ENCODE measurements around the gene MID1.

Gene MID1

DNA sequence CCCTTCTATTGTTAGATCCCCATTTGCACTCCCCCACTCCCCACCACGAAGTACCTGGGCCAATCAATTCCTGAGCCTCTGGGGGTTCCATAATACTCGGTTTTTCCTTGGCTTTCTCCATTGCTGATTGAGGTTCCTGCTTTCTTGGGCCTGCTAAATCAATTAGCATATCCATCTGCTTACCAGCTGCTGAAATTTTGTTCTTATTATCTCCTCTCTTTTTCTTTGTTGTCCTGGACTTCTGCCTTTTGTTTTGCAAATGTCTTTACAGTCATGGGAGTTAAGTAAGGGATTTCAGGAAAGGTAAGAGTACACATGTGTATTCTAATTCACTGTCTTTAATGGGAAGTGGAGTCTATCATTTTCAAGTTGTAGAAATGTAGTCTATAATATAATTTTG is 222.2 kb downstream of the MID1 start:
- no peaks in the 10 kb centered on the region for H3K4me1 ChIP-seq (ENCODE audit: control insufficient read depth, insufficient read depth, low read length)
- no peak overlapping the region for H3K27ac ChIP-seq (ENCODE audit: extremely low read depth, low read depth, low read length)
- H3K9me3 ChIP-seq (ENCODE audit: control insufficient read depth, insufficient read depth, low read depth, low read length), result no peaks in the 10 kb centered on the region
- CTCF ChIA-PET, result interaction anchor here (0.7 kb wide), 1 partner anchor 1387 kb away, joined by 3 read pairs; no protein-coding TSS in a partner anchor
- no peaks in the 10 kb centered on the region for H3K36me3 ChIP-seq (ENCODE audit: control insufficient read depth in 2 of 2, insufficient read depth in 1 of 2, low read length in 2 of 2)
- H3K4me3 ChIP-seq (ENCODE audit: low read depth, low read length), result no peak overlapping the region
- TF ChIP-seq, protein P1, sequence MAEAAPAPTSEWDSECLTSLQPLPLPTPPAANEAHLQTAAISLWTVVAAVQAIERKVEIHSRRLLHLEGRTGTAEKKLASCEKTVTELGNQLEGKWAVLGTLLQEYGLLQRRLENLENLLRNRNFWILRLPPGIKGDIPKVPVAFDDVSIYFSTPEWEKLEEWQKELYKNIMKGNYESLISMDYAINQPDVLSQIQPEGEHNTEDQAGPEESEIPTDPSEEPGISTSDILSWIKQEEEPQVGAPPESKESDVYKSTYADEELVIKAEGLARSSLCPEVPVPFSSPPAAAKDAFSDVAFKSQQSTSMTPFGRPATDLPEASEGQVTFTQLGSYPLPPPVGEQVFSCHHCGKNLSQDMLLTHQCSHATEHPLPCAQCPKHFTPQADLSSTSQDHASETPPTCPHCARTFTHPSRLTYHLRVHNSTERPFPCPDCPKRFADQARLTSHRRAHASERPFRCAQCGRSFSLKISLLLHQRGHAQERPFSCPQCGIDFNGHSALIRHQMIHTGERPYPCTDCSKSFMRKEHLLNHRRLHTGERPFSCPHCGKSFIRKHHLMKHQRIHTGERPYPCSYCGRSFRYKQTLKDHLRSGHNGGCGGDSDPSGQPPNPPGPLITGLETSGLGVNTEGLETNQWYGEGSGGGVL (tag by site-specific recombination; IDR thresholded peaks at IDR 0.05), result no peak
- no peak for TF ChIP-seq ZNF571 (tag by site-specific recombination; IDR thresholded peaks at IDR 0.05)
- TF ChIP-seq ZNF394 (tag by site-specific recombination; IDR thresholded peaks at IDR 0.05; ENCODE audit: borderline replicate concordance), result no peak
- TF ChIP-seq ZBTB21 (tag by site-specific recombination; IDR thresholded peaks at IDR 0.05), result no peak
- TF ChIP-seq ZNF843 (tag by site-specific recombination; IDR thresholded peaks at IDR 0.05), result no peak
- TF ChIP-seq, protein P2, sequence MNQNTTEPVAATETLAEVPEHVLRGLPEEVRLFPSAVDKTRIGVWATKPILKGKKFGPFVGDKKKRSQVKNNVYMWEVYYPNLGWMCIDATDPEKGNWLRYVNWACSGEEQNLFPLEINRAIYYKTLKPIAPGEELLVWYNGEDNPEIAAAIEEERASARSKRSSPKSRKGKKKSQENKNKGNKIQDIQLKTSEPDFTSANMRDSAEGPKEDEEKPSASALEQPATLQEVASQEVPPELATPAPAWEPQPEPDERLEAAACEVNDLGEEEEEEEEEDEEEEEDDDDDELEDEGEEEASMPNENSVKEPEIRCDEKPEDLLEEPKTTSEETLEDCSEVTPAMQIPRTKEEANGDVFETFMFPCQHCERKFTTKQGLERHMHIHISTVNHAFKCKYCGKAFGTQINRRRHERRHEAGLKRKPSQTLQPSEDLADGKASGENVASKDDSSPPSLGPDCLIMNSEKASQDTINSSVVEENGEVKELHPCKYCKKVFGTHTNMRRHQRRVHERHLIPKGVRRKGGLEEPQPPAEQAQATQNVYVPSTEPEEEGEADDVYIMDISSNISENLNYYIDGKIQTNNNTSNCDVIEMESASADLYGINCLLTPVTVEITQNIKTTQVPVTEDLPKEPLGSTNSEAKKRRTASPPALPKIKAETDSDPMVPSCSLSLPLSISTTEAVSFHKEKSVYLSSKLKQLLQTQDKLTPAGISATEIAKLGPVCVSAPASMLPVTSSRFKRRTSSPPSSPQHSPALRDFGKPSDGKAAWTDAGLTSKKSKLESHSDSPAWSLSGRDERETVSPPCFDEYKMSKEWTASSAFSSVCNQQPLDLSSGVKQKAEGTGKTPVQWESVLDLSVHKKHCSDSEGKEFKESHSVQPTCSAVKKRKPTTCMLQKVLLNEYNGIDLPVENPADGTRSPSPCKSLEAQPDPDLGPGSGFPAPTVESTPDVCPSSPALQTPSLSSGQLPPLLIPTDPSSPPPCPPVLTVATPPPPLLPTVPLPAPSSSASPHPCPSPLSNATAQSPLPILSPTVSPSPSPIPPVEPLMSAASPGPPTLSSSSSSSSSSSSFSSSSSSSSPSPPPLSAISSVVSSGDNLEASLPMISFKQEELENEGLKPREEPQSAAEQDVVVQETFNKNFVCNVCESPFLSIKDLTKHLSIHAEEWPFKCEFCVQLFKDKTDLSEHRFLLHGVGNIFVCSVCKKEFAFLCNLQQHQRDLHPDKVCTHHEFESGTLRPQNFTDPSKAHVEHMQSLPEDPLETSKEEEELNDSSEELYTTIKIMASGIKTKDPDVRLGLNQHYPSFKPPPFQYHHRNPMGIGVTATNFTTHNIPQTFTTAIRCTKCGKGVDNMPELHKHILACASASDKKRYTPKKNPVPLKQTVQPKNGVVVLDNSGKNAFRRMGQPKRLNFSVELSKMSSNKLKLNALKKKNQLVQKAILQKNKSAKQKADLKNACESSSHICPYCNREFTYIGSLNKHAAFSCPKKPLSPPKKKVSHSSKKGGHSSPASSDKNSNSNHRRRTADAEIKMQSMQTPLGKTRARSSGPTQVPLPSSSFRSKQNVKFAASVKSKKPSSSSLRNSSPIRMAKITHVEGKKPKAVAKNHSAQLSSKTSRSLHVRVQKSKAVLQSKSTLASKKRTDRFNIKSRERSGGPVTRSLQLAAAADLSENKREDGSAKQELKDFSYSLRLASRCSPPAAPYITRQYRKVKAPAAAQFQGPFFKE (tag by site-specific recombination; IDR thresholded peaks at IDR 0.05; ENCODE audit: borderline replicate concordance), result no peak
- TF ChIP-seq, protein P3, sequence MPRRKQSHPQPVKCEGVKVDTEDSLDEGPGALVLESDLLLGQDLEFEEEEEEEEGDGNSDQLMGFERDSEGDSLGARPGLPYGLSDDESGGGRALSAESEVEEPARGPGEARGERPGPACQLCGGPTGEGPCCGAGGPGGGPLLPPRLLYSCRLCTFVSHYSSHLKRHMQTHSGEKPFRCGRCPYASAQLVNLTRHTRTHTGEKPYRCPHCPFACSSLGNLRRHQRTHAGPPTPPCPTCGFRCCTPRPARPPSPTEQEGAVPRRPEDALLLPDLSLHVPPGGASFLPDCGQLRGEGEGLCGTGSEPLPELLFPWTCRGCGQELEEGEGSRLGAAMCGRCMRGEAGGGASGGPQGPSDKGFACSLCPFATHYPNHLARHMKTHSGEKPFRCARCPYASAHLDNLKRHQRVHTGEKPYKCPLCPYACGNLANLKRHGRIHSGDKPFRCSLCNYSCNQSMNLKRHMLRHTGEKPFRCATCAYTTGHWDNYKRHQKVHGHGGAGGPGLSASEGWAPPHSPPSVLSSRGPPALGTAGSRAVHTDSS (tag by site-specific recombination; IDR thresholded peaks at IDR 0.05), result no peak
- TF ChIP-seq, protein P4, sequence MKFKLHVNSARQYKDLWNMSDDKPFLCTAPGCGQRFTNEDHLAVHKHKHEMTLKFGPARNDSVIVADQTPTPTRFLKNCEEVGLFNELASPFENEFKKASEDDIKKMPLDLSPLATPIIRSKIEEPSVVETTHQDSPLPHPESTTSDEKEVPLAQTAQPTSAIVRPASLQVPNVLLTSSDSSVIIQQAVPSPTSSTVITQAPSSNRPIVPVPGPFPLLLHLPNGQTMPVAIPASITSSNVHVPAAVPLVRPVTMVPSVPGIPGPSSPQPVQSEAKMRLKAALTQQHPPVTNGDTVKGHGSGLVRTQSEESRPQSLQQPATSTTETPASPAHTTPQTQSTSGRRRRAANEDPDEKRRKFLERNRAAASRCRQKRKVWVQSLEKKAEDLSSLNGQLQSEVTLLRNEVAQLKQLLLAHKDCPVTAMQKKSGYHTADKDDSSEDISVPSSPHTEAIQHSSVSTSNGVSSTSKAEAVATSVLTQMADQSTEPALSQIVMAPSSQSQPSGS (tag by site-specific recombination; IDR thresholded peaks at IDR 0.05; ENCODE audit: low read depth), result no peak
- TF ChIP-seq, protein P5, sequence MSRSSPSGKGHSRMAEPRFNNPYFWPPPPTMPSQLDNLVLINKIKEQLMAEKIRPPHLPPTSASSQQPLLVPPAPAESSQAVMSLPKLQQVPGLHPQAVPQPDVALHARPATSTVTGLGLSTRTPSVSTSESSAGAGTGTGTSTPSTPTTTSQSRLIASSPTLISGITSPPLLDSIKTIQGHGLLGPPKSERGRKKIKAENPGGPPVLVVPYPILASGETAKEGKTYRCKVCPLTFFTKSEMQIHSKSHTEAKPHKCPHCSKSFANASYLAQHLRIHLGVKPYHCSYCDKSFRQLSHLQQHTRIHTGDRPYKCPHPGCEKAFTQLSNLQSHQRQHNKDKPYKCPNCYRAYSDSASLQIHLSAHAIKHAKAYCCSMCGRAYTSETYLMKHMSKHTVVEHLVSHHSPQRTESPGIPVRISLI (tag by site-specific recombination; IDR thresholded peaks at IDR 0.05), result no peak
- TF ChIP-seq ZNF747 (tag by site-specific recombination; IDR thresholded peaks at IDR 0.05), result no peak
- TF ChIP-seq MEIS1 (CRISPR knock-in tag; IDR thresholded peaks at IDR 0.05; ENCODE audit: borderline replicate concordance), result no peak
- TF ChIP-seq, protein P6, sequence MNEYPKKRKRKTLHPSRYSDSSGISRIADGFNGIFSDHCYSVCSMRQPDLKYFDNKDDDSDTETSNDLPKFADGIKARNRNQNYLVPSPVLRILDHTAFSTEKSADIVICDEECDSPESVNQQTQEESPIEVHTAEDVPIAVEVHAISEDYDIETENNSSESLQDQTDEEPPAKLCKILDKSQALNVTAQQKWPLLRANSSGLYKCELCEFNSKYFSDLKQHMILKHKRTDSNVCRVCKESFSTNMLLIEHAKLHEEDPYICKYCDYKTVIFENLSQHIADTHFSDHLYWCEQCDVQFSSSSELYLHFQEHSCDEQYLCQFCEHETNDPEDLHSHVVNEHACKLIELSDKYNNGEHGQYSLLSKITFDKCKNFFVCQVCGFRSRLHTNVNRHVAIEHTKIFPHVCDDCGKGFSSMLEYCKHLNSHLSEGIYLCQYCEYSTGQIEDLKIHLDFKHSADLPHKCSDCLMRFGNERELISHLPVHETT (tag by site-specific recombination; IDR thresholded peaks at IDR 0.05), result no peak
- no peak for TF ChIP-seq ZNF473 (tag by site-specific recombination; IDR thresholded peaks at IDR 0.05)
- TF ChIP-seq ZNF157 (tag by site-specific recombination; IDR thresholded peaks at IDR 0.05), result no peak
- no peak for TF ChIP-seq ZNF658 (tag by site-specific recombination; IDR thresholded peaks at IDR 0.05)
- TF ChIP-seq, protein P7, sequence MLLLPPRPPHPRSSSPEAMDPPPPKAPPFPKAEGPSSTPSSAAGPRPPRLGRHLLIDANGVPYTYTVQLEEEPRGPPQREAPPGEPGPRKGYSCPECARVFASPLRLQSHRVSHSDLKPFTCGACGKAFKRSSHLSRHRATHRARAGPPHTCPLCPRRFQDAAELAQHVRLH (tag by site-specific recombination; IDR thresholded peaks at IDR 0.05), result no peak
- no peak for TF ChIP-seq TRIM28 (IDR thresholded peaks at IDR 0.05; ENCODE audit: borderline replicate concordance, low read length)
- TF ChIP-seq, protein P8, sequence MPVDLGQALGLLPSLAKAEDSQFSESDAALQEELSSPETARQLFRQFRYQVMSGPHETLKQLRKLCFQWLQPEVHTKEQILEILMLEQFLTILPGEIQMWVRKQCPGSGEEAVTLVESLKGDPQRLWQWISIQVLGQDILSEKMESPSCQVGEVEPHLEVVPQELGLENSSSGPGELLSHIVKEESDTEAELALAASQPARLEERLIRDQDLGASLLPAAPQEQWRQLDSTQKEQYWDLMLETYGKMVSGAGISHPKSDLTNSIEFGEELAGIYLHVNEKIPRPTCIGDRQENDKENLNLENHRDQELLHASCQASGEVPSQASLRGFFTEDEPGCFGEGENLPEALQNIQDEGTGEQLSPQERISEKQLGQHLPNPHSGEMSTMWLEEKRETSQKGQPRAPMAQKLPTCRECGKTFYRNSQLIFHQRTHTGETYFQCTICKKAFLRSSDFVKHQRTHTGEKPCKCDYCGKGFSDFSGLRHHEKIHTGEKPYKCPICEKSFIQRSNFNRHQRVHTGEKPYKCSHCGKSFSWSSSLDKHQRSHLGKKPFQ (tag by site-specific recombination; IDR thresholded peaks at IDR 0.05), result no peak
- no peak for TF ChIP-seq ZNF138 (tag by site-specific recombination; IDR thresholded peaks at IDR 0.05; ENCODE audit: borderline replicate concordance)
- TF ChIP-seq ZNF585B (tag by site-specific recombination; IDR thresholded peaks at IDR 0.05), result no peak
- POLR2A ChIA-PET, result no interaction called here
